Activated naive CD4-positive, alpha-beta T cell treated with anti-CD3 and anti-CD28 coated beads for 36 hours (primary cell): ENCODE data around the gene ONECUT1. TPM values are rescaled to one million over a fixed set of nuclear protein-coding genes. Genes with fewer than 3 reads are reported as not detected.

Experiments
- CTCF ChIA-PET: fragments of 350-600 bp; sonication (Branson Sonifier 250); formaldehyde crosslinking; loops from one replicate; lab custom pipeline; 2021; ENCODE audit warnings: antibody characterized with exemption; lab: Charles Lee
- DNase-seq: peaks from one replicate; pipeline ENCODE4 v3.0.0-alpha.2; 2020
- H3K27ac Mint-ChIP-seq: one replicate; pipeline ENCODE4 v1.8.0; 2021; ENCODE audit warnings: mild to moderate bottlenecking, mixed read lengths
- H3K27me3 Mint-ChIP-seq: one replicate; pipeline ENCODE4 v1.8.0; 2021; ENCODE audit warnings: low read depth, mixed read lengths
- H3K36me3 Mint-ChIP-seq: one replicate; pipeline ENCODE4 v1.8.0; 2021; ENCODE audit warnings: low read depth, mixed read lengths
- H3K4me1 Mint-ChIP-seq: one replicate; pipeline ENCODE4 v1.8.0; 2021; ENCODE audit warnings: low read depth, mixed read lengths
- H3K4me3 Mint-ChIP-seq: one replicate; pipeline ENCODE4 v1.8.0; 2021; ENCODE audit warnings: mild to moderate bottlenecking, moderate library complexity, mixed read lengths
- H3K9me3 Mint-ChIP-seq: one replicate; pipeline ENCODE4 v1.8.0; 2021; ENCODE audit warnings: mixed read lengths
- intact Hi-C: fragments of 100-400 bp; cut with micrococcal nuclease; formaldehyde crosslinking; loops from one replicate; pipeline ENCODE4 v1.15.1; 2023
- total RNA-seq, 2 experiments: library from RNA; stranded (reverse); gene quantifications; one replicate each; pipeline ENCODE4 v1.2.3, GENCODE V29; 2021

ONECUT1 gene
- total RNA-seq, 2 experiments from 2014 or later = not detected

DNA sequence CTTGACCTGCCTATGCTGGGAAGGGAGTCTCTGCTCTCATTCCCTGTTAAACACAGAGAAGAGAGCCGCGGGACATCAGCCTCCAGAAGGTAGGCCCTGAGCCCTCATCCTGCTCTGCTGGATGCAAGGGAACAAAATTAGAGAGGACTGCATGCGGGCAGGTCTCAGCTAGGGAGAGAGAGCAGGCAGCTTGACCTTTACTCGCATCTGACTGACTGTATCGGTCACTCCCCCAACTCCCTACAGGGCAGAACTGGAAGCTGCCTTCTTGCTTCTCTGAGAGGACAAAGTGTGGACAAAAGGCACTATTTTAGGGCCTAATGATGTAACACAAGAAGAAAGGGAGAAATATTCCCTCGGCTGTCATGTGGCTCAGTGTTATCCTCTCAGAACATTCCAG is 72.2 kb downstream of the ONECUT1 start:
- CTCF ChIA-PET = interaction anchor here (0.7 to 0.8 kb wide), 2 partner anchors 86 to 118 kb away, joined by 3 read pairs; no protein-coding TSS in a partner anchor
- Mint-ChIP-seq H3K4me3 (no peak overlapping the region), H3K36me3 (no peaks in the 10 kb centered on the region), H3K9me3 (no peaks in the 10 kb centered on the region), H3K27me3 (no peaks in the 10 kb centered on the region), H3K4me1 (no peaks in the 10 kb centered on the region), H3K27ac (no peak overlapping the region)
- intact Hi-C loops = no loop called here
- DNase-seq = no peak

DNA sequence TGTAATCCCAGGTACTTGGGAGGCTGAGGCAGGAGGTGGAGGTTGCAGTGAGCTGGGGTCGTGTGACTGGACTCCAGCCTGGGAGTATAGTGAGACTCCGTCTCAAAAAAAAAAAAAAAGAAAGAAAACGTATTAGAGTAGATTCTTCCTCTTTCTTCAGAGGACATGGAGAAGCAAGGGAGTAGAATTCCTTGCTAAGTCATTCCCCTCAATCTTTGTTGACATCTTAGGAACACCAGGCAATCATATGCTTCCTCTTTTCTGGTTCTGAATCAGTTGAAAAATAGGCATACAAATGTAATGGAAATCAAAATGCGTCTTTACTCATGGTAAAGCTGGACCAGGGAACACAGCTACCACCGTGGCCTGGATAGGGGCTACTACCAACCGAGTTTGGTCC is 72.7 kb downstream of the ONECUT1 start:
- Mint-ChIP-seq H3K4me3 (no peak overlapping the region), H3K27me3 (no peaks in the 10 kb centered on the region), H3K36me3 (no peaks in the 10 kb centered on the region), H3K4me1 (no peaks in the 10 kb centered on the region), H3K27ac (no peak overlapping the region), H3K9me3 (no peaks in the 10 kb centered on the region)
- intact Hi-C loops = no loop called here
- DNase-seq = no peak
- CTCF ChIA-PET = interaction anchor here (0.7 kb wide), 1 partner anchor 118 kb away, joined by 3 read pairs; no protein-coding TSS in a partner anchor

DNA sequence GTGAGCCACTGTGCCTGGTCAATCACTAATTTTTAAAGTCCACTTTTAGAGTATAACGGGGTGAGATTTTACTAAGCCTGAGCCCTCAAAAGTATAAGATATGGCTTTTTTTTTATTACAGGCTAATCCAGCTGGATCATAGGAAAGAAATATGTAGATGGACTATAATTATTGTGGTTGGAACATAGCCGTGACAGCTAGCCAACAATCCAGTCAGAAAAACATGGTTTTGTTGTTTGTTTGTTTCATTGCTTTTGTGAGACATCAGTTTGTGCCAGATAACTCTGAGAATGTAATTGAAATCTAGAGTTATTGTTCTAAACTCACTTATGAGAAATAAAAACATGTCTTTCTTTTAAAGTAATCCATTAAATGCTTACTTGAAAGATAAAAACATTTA is 73.6 kb downstream of the ONECUT1 start:
- no peak for DNase-seq
- Mint-ChIP-seq H3K36me3 (no peaks in the 10 kb centered on the region), H3K4me1 (no peaks in the 10 kb centered on the region), H3K27ac (no peak overlapping the region), H3K9me3 (no peaks in the 10 kb centered on the region), H3K27me3 (no peaks in the 10 kb centered on the region), H3K4me3 (no peak overlapping the region)
- CTCF ChIA-PET = interaction anchor here (0.6 kb wide), 2 partner anchors 495 to 897 kb away, joined by 3 read pairs; no protein-coding TSS in a partner anchor
- intact Hi-C loops = no loop called here

DNA sequence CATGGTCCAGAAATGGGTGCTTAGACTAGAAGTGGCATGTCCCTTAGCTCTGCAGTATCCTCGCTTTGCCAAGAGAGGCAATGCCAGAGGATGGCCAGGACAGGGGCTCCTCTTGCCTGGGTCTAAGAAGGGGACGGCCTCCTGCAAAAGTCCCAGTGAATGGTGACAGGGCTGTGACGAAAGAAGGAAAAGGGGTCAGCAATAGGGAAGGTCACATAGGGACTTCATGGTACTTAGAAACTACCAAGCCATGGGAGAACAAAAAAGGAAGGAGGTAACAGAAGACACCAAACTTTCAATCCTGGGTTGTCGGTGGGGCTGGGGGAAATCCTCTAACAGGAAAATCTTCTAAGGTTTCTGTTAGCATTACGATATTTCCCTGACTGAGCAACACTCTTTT is 74.7 kb downstream of the ONECUT1 start:
- H3K9me3 Mint-ChIP-seq = no peaks in the 10 kb centered on the region
- no peaks in the 10 kb centered on the region for H3K36me3 Mint-ChIP-seq
- intact Hi-C loops = no loop called here
- no peak for DNase-seq
- CTCF ChIA-PET = no interaction called here
- no peak overlapping the region for H3K27ac Mint-ChIP-seq
- H3K27me3 Mint-ChIP-seq = no peaks in the 10 kb centered on the region
- peaks cover 3% of the 10 kb centered on the region for H3K4me1 Mint-ChIP-seq
- no peak overlapping the region for H3K4me3 Mint-ChIP-seq

DNA sequence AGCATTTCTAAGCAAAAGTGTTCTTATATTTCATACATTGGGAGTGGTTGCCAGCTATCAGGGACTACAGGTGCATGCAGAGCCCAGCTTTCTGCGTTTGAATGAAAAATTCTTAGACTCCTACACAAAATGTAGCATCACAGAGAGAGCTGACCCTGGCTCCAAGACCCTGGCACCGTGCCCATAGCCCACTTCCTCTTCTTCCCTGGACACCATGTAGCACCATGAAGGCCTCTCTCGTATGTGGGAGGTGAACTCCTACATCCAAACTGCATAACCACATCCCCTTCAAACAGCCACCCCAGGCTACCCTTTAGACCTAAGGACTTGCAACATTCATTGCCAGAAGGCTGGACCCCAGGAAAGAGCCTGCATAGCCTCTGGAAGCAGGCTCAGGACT is 75.2 kb downstream of the ONECUT1 start:
- intact Hi-C loops = no loop called here
- no peak for DNase-seq
- Mint-ChIP-seq H3K4me3 (no peak overlapping the region), H3K27me3 (no peaks in the 10 kb centered on the region), H3K27ac (no peak overlapping the region), H3K9me3 (no peaks in the 10 kb centered on the region), H3K4me1 (peaks cover 3% of the 10 kb centered on the region), H3K36me3 (no peaks in the 10 kb centered on the region)
- CTCF ChIA-PET = no interaction called here

DNA sequence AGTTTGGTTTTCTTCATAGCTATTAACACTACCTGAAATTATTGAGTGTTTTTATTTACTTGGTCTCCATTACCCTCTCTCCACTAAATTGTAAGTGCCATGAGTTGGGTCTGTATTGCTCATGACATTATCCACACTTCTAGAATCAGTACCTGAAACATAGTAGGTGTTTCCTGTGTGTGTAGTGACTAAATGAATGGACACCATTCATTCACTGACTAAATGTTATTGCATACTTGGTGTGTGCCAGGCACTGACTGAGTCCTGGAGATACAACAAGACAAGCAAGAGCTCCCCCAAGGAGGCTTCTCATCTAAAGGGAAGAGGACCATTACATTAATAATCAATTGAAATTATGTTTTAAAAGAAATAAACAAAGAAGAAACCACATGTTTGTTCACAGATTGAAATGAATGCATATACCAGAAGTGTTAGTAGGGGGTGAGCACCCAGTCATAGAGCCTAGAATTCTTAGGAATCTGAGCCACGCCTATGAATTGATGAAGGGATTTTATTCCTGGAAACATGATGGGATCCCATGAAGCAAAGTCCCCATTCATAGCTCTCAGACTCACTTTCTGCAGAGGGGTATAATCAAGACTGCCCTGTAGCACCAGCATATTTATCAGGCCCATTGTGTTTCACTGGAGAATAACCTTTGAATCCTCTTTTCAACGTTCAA is 79.3 kb downstream of the ONECUT1 start:
- CTCF ChIA-PET = interaction anchor here (0.6 kb wide), 1 partner anchor 207 kb away, joined by 6 read pairs; no protein-coding TSS in a partner anchor
- Mint-ChIP-seq H3K4me3 (no peak overlapping the region), H3K9me3 (no peaks in the 10 kb centered on the region), H3K27me3 (no peaks in the 10 kb centered on the region), H3K4me1 (peaks cover 3% of the 10 kb centered on the region), H3K36me3 (no peaks in the 10 kb centered on the region), H3K27ac (no peak overlapping the region)
- DNase-seq = no peak
- intact Hi-C loops = no loop called here

DNA sequence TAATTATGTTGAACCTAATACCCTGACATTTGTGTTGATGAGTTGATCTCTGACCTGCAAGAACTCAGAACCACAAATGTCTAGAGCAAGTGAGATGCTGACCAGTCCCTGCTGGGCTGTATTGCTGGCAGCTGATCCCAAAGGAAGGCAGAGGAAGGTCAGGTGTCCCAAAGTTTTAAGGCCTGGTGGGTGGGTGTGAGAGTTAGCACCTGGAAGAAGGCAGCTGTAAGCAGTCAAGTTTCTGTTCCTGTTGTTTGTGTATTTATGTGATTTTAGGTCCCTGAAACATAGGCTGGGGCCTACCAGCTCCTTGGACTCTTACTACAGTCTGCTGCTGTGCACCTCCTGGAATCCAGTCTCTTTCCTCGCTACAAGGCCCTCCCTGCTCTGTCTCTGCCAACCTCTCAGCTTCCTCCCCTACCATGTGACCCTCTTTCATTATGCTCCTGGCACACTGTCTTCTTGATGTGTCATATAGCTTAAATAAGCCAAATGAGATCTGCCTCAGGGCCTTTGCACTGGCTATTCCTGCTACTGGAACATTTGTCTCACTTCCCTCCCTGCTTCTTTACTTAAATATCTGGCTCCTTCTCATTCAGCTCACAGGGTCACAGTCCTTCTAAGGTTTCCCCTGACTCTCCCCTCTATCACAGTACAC is 80.0 kb downstream of the ONECUT1 start:
- Mint-ChIP-seq H3K27me3 (no peaks in the 10 kb centered on the region), H3K9me3 (no peaks in the 10 kb centered on the region), H3K4me3 (no peak overlapping the region), H3K4me1 (peaks cover 3% of the 10 kb centered on the region), H3K36me3 (no peaks in the 10 kb centered on the region), H3K27ac (no peak overlapping the region)
- DNase-seq = peak; percentile 24
- CTCF ChIA-PET = no interaction called here
- intact Hi-C loops = no loop called here

DNA sequence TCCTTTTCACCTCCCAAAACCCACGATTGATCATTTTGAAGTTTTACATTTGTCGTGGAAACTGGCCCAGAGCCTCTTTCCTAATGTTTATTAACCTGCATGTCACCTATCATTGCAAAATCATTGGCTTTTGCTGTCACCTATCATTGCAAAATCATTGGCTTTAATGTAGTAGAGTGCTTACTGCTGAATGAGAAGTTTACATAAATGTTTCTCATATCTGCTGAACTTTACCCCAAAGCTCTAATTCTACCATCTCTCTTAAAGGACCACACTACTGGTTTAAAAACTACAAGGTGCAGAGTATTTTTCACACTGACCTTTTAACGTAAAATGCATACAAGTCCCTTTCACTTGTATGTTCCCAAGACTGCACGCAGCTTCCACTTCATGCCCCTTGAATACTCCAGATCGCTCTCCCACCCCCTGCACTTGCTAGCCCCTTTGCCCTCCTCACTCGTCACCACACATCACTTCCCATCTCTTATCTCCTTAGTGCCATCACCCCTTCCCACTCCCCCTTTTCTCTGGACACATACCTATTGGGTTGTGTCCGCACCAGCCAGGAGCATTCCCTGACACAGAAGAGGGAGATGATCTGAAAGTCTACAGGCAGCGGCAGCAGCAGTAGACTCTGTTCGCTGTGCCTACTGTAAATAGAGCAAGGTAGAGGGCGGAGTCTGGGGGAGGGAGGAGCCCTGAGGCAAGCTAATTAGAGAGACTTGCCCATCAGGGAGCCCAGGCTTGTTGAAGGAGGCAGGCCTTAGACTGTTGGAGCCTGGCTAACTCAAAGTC is 80.8 kb downstream of the ONECUT1 start:
- no peaks in the 10 kb centered on the region for H3K27me3 Mint-ChIP-seq
- intact Hi-C loops = no loop called here
- H3K36me3 Mint-ChIP-seq = no peaks in the 10 kb centered on the region
- H3K4me3 Mint-ChIP-seq = no peak overlapping the region
- H3K27ac Mint-ChIP-seq = no peak overlapping the region
- CTCF ChIA-PET = no interaction called here
- H3K4me1 Mint-ChIP-seq = peaks cover 3% of the 10 kb centered on the region
- no peaks in the 10 kb centered on the region for H3K9me3 Mint-ChIP-seq
- no peak for DNase-seq

Other genes starting within 250 kb of the ONECUT1 start
- gene ARPP19, start 221.3 kb downstream of the ONECUT1 start, total RNA-seq = 100 to 1,000 TPM; 130 to 144 TPM
- 10 to 100 TPM; 19.4 to 21.7 TPM for gene ATOSA, start 110.9 kb downstream of the ONECUT1 start, total RNA-seq